Measurements from ENCODE around the gene PAX3. TPM values are rescaled to one million over a fixed set of nuclear protein-coding genes. Genes with fewer than 3 reads are reported as not detected.

The PAX3 gene
- polyA plus RNA-seq, 1 experiment, result not detected

DNA sequence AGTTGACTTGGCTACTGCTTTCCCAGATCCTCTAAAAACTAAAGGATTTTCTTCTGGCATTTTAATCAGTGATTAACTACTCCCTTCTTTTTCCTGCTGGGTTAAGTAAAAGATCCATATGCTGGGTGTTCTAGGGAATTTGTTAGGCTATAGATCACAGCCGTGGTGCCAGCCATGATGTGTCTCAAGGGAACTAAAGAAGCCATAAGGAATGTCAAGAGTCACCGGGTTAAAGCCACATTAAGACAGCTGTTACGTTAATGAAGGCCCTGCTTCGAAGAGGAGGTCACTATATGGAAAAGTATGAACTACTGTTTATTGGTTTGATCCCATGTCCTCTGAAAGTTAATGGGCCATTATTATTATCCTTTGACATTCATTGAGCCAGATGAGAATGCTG lies 70.7 kb downstream of the PAX3 start:
- H3K27me3 ChIP-seq (ENCODE audit: control insufficient read depth, insufficient read depth, low read length), result no peaks in the 10 kb centered on the region
- no peak overlapping the region for H3K4me3 ChIP-seq (ENCODE audit: low read depth, low read length)
- no peak for TF ChIP-seq CTCF (IDR thresholded peaks at IDR 0.05; ENCODE audit: low read depth, low read length)
- H3K9me3 ChIP-seq (ENCODE audit: control insufficient read depth, insufficient read depth, low read length), result no peaks in the 10 kb centered on the region
- no peak for DNase-seq (ENCODE audit: low read depth, low spot score)
- no peak overlapping the region for H3K27ac ChIP-seq (ENCODE audit: low read depth, low read length)
- ChIA-PET POLR2A (no interaction called here), CTCF (no interaction called here)

- POLR2A ChIA-PET, result no interaction called here
- no peaks in the 10 kb centered on the region for H3K27me3 ChIP-seq (ENCODE audit: control insufficient read depth, insufficient read depth, low read length)
- no peak overlapping the region for H3K4me3 ChIP-seq (ENCODE audit: low read depth, low read length)
- DNase-seq (ENCODE audit: low read depth, low spot score), result no peak
- no peak overlapping the region for H3K27ac ChIP-seq (ENCODE audit: low read depth, low read length)
- CTCF ChIA-PET, result no interaction called here
- TF ChIP-seq CTCF (IDR thresholded peaks at IDR 0.05; ENCODE audit: low read depth, low read length), result no peak
- no peaks in the 10 kb centered on the region for H3K9me3 ChIP-seq (ENCODE audit: control insufficient read depth, insufficient read depth, low read length)
These were observed 80.0 kb downstream of the PAX3 start for GRCh38 chr2:222218786-222219185.

DNA sequence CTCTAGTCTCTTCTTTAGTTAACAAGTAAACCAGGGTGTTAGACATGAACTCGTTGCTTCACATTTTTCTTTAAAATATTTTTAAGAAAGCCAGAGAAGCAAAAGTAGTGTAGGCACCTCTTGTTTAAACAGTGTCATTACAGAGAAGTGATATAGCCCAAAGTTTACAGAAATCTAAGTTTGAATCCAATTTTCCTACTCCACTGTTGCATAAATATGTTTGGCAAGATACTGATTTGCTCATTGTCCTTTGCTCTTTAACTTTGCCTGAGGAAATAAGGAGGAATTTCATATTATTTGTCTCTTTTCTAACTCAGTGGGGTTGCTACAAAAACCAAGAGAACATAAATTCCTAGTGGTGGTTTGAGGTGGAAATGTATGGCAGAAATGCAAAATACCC lies 81.1 kb downstream of the PAX3 start:
- TF ChIP-seq CTCF (IDR thresholded peaks at IDR 0.05; ENCODE audit: low read depth, low read length), result no peak

DNA sequence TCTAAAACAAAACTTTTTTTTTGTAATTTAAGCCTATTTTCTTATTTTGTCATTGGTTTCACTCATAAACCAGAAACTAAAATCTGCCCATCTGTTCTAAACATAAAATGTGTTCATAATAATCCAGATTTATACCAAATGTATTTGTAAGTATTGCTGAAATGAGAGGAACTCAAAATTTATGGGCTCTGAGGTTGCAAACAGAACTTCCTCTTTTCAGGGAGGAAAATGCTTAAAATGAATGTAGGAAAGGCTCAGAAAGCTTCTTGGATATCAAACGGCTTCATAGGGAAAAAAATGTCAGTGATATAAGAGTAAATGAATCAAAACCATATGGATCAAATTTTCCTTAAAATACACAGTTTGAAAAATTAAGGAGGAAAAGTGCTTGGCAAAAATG lies 83.9 kb downstream of the PAX3 start:
- no peak for DNase-seq (ENCODE audit: low read depth, low spot score)
- ChIA-PET CTCF (no interaction called here), POLR2A (no interaction called here)
- H3K27me3 ChIP-seq (ENCODE audit: control insufficient read depth, insufficient read depth, low read length), result no peaks in the 10 kb centered on the region
- TF ChIP-seq CTCF (IDR thresholded peaks at IDR 0.05; ENCODE audit: low read depth, low read length), result no peak
- no peak overlapping the region for H3K4me3 ChIP-seq (ENCODE audit: low read depth, low read length)
- no peaks in the 10 kb centered on the region for H3K9me3 ChIP-seq (ENCODE audit: control insufficient read depth, insufficient read depth, low read length)
- no peak overlapping the region for H3K27ac ChIP-seq (ENCODE audit: low read depth, low read length)

More for the DNA sequence above, 81.1 kb downstream of the PAX3 start:
- POLR2A ChIA-PET, result no interaction called here
- Histone ChIP-seq H3K27ac (ENCODE audit: low read depth, low read length) (no peak overlapping the region), H3K4me3 (ENCODE audit: low read depth, low read length) (no peak overlapping the region), H3K27me3 (ENCODE audit: control insufficient read depth, insufficient read depth, low read length) (no peaks in the 10 kb centered on the region), H3K9me3 (ENCODE audit: control insufficient read depth, insufficient read depth, low read length) (no peaks in the 10 kb centered on the region)
- DNase-seq (ENCODE audit: low read depth, low spot score), result no peak
- CTCF ChIA-PET, result no interaction called here

- H3K27ac ChIP-seq (ENCODE audit: low read depth, low read length), result no peak overlapping the region
- DNase-seq (ENCODE audit: low read depth, low spot score), result no peak
- ChIA-PET POLR2A (no interaction called here), CTCF (no interaction called here)
- no peaks in the 10 kb centered on the region for H3K27me3 ChIP-seq (ENCODE audit: control insufficient read depth, insufficient read depth, low read length)
- no peak overlapping the region for H3K4me3 ChIP-seq (ENCODE audit: low read depth, low read length)
- TF ChIP-seq CTCF (IDR thresholded peaks at IDR 0.05; ENCODE audit: low read depth, low read length), result no peak
- no peaks in the 10 kb centered on the region for H3K9me3 ChIP-seq (ENCODE audit: control insufficient read depth, insufficient read depth, low read length)
These were observed 85.7 kb downstream of the PAX3 start for GRCh38 chr2:222213049-222213448.
